Measurements from ENCODE around the gene KIF16B.

DNA sequence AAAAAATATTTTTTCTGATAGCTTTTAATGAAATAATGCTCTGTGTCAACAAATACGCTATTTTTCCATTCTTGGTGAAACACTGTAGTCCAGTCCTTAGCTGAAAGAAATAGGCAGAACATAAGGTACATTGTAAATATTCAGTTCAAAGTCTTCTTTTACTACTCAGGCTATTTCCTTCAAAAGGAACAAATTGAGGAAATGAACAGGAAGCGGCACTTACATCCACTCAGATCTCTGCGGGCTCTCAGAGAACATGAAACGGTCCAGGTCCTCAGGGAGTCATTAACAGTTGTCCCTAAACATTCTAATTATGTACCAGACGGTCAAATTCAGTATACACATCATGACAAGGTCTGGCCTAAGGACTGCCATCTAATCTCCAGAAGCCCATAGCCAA lies 212.6 kb downstream of the KIF16B start:
- TF ChIP-seq CTCF (conservative IDR thresholded peaks at IDR 0.05; ENCODE audit: low read depth in 2 of 2) (no peak), EZH2phosphoT487 (IDR thresholded peaks at IDR 0.05; ENCODE audit: unreplicated experiment) (no peak), POLR2AphosphoS5 (IDR thresholded peaks at IDR 0.05; ENCODE audit: low read depth) (no peak), EZH2 (IDR thresholded peaks at IDR 0.05; ENCODE audit: low read depth, unreplicated experiment) (no peak), ETS1 (IDR thresholded peaks at IDR 0.05) (no peak), CREB1 (CRISPR knock-in tag; IDR thresholded peaks at IDR 0.05; ENCODE audit: low read depth) (no peak), JUNB (IDR thresholded peaks at IDR 0.05; ENCODE audit: unreplicated experiment) (no peak)
- TF ChIP-seq, protein P1, sequence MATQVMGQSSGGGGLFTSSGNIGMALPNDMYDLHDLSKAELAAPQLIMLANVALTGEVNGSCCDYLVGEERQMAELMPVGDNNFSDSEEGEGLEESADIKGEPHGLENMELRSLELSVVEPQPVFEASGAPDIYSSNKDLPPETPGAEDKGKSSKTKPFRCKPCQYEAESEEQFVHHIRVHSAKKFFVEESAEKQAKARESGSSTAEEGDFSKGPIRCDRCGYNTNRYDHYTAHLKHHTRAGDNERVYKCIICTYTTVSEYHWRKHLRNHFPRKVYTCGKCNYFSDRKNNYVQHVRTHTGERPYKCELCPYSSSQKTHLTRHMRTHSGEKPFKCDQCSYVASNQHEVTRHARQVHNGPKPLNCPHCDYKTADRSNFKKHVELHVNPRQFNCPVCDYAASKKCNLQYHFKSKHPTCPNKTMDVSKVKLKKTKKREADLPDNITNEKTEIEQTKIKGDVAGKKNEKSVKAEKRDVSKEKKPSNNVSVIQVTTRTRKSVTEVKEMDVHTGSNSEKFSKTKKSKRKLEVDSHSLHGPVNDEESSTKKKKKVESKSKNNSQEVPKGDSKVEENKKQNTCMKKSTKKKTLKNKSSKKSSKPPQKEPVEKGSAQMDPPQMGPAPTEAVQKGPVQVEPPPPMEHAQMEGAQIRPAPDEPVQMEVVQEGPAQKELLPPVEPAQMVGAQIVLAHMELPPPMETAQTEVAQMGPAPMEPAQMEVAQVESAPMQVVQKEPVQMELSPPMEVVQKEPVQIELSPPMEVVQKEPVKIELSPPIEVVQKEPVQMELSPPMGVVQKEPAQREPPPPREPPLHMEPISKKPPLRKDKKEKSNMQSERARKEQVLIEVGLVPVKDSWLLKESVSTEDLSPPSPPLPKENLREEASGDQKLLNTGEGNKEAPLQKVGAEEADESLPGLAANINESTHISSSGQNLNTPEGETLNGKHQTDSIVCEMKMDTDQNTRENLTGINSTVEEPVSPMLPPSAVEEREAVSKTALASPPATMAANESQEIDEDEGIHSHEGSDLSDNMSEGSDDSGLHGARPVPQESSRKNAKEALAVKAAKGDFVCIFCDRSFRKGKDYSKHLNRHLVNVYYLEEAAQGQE (IDR thresholded peaks at IDR 0.05; ENCODE audit: unreplicated experiment): no peak

Measured in GM23338 (cell line).